ENCODE data around the gene TXNDC5.

TXNDC5 gene

DNA sequence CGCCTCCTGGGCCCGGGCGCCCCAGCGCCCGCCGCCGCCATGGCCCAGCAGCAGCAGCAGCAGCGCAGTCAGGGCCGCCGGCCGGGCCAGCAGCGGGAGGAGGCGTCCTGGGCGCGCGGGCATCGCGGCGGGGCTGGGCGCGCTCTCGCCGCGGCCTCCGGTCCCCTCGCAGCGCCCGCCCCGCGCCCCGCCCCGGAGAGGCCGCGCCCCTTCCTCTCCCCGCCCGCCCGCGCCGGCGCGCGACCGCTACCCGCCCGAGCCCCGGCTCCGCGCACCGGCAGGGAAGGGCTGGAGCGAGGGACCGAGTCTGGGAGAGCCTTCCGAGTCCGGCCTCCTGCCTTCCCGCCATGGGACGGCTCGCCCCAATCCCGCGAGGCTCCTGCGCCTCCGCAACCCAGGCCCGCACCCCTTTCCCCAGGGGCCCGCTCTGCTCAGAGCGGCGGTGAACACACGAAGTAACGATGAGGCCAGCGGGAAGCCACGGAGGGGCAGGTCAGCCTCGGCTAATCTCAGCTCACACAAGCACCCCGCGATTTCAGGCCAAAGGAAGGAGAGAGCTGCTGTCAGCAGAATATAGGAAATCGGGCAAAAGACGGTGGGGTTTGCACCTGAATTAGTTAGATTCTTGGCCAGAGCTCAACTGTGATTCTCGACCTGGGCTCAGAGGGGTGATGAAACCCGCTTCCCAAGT lies at the start of gene TXNDC5:
TSS of gene TXNDC5 (minus strand) at position 135 of the 691 bp plus-strand sequence. CDS start at position 123, 12 bp downstream.
- DNase-seq: peak; percentile 86

DNA sequence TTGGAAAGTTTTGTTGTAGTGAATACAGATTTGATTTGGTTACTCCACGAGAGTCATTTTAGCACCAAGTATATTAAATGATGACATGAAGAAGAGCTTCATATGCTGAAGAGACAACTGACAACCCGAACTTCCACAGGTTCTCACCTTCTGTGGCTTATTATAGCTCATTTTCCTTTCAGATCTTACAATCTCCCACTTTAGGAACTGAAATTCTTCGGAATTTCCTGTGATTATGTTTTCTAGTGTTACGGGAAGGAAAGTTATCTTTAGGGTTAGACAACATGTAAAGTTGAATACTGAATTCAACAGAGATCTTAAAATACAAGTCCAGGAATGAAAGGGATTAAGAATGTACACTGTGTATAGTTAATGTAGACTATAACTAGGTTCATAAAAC lies 49.6 kb upstream of the TXNDC5 start:
- DNase-seq: no peak

- no peak for DNase-seq
These were observed 48.9 kb upstream of the TXNDC5 start for GRCh38 chr6:7959453-7959852.

DNA sequence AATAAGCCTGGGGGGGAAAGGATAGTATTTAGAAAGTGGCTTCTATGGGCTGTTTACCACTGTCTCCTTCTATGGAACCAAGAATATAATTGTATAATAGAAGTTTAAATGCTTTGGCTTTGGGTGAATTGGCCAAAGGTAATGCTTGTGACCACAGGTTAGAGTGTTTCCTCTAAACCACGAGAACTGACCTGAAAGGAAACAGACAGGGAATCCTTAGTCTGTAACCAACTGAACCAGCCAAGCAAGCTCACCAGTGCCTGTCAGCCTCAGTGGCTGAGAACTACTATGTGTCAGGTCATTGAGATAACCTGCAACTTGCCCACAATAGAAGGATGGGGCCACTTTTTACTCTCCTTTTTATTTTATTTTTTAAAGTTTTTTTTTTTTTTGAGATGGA lies 47.9 kb upstream of the TXNDC5 start:
- no peak for DNase-seq

DNA sequence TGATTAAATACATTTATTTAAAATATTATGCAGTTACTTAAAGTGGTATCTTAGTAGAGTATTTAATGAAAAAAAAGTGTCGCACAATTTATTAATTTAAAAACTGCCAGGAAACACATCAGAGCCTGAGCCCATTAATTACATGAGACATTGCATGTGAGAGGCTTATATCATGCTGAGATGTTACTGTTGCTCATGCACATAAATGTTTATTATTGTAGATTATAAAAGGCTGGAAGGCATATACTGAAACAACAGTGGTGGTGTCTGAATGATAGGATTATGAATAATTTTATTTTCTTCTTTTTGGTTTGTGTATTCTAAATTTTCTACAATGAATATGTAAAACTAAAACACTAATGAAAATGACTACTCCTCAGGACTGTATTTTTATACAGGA lies 45.7 kb upstream of the TXNDC5 start:
- no peak for DNase-seq

- no peak for DNase-seq
These were observed 44.1 kb upstream of the TXNDC5 start for GRCh38 chr6:7954477-7955200.

DNA sequence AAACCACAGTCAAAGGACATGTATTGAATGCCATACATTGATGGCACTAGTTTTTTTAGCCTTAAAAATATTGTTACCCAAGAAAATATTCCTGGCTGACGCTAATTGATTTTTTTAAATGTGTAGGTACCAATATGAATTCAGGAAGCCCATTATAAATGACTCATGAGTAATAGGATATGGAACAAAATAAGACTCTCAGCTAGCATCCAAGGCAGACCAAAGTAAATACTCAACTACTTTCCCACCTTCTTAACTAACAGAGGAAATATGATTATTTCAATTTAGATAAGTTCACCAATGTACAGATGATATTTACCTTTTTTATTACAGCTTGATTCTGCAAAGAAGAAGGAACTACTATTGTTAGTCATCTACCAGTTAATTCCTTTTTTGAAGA lies 43.2 kb upstream of the TXNDC5 start:
- DNase-seq: no peak

GRCh38 chr6:7939864-7940228 lies 29.3 kb upstream of the TXNDC5 start:
- DNase-seq: no peak

DNA sequence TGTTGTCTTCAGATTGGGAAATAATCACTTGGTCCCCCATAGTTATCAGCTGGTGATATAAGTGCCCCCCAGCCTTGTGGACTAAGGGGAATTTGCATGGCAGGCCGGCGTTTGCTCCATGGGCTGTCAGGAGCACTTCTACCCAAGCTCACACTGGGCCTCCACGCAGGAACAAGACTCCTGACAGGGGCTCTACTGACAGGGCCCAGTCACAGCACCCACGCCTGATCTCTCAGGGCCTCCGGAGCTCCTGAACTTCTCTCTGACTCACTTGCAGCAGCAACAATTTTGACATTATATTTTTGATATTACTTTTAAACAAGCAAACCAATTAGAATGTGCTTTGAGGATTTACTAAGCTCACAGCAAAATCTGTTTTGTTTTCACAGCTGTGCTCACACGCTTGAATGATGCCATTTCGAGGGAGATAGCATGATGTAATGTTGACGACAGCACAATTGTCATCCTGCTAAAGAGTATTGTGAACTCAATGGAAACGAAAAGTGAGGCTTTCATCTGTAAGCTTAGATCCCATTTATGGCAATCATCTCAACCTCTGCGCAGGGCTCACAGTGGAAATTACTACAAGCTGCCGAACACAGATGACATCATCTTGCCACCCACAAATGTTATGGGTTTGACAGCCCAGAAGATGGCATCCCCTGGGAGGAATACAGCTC lies 28.7 kb upstream of the TXNDC5 start:
- peak; percentile 38 for DNase-seq

DNA sequence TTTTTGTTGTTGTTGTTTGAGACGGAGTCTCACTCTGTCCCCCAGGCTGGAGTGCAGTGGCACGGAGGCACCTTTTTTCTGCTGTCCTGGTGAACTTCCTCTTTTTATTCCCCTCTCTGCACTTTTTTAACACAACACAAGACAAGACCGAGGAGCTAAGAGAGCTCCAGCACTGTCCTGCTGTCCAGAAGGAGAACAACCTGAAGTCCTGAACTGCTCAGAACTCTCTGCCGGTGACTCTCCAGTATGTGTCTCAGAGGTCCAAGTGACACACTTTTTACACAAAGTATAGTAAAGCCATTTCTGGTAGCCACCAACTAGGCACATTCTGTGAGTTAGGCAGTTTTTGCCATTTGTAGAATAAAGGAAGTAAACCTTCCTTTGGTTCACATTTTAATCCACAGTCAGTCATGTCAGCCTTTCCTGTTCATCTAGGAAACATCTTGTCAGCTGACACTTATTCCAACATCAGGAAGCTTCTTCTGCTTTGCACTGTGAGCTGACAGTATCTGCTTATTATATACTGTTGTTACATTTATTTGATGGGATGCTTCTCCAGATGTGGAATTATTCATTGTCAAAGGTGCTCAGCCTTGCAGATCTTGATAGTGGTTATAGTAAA lies 28.1 kb upstream of the TXNDC5 start:
- DNase-seq: no peak

- no peak for DNase-seq
These were observed 23.2 kb upstream of the TXNDC5 start for GRCh38 chr6:7933794-7934193.

DNA sequence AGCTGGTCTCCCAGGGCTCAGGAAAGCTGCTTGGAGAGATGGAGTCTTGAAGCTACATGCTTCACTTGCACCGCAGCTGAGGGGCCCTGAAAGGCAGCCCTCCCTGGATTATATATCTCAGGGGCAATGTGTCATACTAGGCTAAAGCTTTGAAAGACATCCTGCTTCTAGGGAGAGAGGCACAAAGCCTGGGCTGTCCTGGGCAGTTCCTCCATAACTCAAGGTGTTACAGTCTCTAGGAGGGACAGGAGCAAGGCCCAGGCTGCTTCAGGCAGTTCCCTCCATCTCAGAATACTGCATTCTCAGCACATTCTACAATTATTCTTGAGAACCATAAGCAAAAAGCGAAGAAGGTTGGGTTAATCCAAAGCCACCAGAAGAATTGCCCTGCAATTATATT lies 22.0 kb upstream of the TXNDC5 start:
- no peak for DNase-seq

- no peak for DNase-seq
These were observed 14.3 kb upstream of the TXNDC5 start for GRCh38 chr6:7924867-7925266.

DNA sequence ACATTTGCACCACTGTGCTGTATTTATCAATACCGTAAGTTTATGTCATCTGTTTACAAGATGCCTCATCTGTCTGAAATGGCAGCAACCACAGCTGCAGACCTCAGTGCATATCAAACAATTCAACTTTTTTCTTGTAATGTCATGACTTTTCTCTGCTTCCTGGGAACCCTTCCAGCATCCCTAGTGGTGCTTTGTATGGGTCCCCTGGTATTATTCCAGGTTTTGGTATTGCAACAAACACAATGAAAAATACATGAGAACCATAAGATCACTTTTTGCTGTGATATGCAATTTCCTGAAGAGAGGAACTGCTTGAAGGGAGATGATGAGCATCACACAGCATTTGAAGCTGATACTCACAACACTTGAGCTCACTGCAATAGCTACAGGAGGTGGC lies 12.0 kb upstream of the TXNDC5 start:
- DNase-seq: no peak

DNA sequence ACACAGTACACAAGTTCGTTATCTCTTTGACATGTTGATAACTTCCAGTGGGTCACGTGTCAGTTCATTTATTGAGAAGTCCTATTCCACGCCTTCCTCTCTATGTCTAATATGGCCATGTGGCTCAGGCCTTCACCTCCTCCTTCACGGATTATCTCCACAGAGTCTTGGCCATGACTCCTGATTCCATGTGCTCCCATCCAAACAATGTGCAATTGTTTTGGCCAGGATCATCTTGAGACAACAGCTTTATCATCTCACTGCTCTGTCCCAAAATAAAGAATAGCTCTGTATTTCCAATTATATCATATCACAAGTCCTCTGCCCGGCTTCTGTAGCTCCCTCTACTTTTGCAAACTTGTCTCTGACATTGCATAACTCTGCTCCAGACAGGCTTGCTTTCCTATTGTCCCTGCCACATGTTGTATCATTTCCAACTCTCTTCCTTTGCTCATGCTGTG lies 11.1 kb upstream of the TXNDC5 start:
- no peak for DNase-seq

DNA sequence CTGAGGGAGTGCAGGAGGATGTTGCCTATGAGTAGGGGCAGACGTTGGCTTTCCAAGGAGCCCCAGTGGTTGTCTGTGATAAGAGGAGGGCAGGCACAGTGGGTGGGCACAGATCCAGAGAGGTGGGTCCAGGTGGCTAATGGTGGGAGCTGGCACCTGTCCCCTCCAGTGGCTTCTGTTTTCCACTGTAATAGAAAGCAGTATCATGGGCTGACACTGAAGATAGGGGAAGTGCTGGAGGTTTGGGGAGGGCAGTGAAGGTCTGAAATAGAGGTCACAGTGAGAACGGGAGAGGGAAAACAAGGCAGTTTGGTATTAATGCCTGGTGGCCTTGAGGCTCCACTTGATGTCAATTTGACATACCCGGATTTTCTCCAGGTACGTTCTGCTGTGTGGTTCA lies 10.5 kb upstream of the TXNDC5 start:
- no peak for DNase-seq

- no peak for DNase-seq
These were observed 9.8 kb upstream of the TXNDC5 start for GRCh38 chr6:7920425-7920824.

- DNase-seq: no peak
These were observed 9.3 kb upstream of the TXNDC5 start for GRCh38 chr6:7919871-7920270.

DNA sequence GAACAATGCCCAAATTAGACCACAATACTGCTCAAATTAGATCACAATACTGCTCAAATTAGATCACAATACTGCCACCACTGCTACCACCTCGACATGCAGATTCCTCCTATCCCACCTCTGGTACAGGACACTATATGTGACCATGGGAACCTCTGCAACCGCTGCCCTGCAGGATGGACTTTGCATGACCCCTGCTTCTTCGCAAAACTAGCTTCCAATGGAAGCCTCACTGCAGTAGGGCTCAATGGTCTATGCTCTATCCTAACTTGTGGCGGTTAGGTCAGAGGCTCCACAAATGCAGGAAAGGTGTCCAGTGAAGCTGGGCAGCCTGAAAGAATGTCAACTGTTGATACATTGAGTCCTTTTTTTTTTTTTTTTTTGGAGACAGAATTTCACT lies 7.8 kb upstream of the TXNDC5 start:
- no peak for DNase-seq

DNA sequence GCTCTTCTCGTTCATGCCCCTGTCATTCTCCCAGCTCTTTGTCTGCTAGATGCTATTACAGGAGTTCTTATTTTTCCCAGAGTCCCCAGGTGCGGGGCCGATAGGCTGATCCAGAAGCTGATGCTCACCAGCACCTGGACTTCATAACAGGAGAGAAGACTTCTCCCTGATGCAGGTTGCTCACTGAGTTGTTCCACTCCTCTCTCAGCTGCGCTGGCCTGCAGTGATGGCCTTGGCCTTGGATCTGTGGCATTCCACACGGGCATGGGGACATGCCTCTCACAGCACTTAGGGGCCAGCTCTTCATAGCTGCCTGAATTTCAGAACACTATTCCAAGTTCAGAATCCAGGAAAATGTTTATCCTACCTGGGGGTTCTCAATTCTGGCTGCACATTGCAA lies 7.1 kb upstream of the TXNDC5 start:
- no peak for DNase-seq

- no peak for DNase-seq
These were observed 6.4 kb upstream of the TXNDC5 start for GRCh38 chr6:7916959-7917358.

DNA sequence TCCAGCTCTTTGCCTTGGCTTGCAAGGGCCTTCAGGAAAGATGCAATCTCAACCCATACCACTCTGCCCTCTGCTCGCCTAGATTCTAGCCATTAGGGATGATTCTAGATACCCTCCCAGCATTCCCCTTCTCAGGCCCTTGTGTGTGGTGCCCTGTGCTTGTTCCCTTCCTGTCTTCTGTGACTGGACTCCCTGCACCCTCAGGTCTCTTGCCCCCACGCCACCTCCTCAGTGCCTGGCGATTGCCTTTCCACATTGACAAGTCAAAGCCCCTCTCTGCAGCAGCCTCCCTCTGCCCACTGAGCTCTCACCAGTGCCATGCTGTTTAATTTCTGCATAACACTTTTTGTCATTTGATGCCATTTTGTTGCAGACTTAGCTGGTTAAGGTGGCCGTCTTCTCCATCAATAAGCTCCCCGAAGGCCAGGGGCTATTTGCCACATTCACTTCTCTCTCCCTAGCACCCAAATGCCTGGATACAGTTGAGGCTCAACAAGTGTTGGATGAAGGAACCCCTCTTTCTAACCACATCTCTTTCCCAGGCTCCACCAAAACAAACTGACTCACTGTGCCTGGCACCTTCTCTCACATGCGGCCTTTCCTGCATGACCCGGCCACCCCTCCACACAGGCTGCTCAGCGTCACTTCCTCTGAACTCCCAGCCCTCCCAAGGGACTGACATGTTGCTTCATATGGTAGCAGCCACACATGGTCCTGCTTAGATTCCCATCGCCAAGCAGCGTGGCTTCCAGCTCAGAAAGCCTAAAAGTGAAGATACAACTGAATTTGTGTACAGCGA lies 4.6 kb upstream of the TXNDC5 start:
- DNase-seq: no peak

GRCh38 chr6:7914311-7914710 lies 3.7 kb upstream of the TXNDC5 start:
- DNase-seq: no peak
